LNCaP clone FGC (cell line): ENCODE data around the gene PTPRR.

ENCODE experiments used
- DNase-seq: peaks from one replicate; pipeline ENCODE4 v3.0.0-alpha.2; 2011; ENCODE audit warnings: low read depth
- H3K4me3 ChIP-seq: 2 replicates; pipeline ENCODE4 v1.5.1; 2011; ENCODE audit warnings: mild to moderate bottlenecking, low read depth, low read length, control low read depth
- TF ChIP-seq, protein P1 (sequence below): IDR thresholded peaks from 2 replicates; pipeline ENCODE4 v1.5.1; 2012; ENCODE audit warnings: mild to moderate bottlenecking; ENCODE audit not compliant: control insufficient read depth, insufficient read depth; ENCODE audit errors: extremely low read depth

Gene PTPRR

DNA sequence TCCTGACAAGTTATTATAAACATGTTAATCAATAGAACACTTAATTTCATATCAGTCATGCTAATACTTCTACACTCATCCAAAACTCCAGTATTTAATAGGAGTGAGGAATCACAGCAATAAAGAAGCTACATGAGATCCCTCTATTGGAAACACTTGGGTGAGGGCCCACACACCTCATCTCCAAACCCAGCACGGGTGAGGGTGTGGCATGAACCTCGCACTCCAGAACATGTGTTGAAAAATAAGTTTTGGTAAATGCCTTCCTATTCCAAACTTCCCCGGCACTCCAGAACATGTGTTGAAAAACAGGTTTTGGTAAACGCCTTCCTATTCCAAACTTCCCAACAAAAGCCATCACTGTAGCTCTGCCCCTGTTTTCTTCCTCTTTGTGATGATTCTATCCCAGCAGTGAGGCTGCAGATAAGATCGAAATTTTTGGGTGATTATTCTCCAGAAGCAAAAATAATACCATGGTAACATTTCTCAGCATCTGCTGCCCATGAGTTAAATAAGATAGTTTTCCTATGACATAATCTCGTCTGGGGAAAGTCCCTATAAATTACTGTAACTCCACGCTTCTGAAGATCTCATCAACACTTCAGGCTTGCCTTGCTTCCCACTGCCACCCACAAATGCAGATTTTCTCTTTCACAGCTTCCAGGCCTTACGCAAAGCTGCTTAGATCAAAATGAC is 258.9 kb downstream of the PTPRR start:
- TF ChIP-seq, protein P1, sequence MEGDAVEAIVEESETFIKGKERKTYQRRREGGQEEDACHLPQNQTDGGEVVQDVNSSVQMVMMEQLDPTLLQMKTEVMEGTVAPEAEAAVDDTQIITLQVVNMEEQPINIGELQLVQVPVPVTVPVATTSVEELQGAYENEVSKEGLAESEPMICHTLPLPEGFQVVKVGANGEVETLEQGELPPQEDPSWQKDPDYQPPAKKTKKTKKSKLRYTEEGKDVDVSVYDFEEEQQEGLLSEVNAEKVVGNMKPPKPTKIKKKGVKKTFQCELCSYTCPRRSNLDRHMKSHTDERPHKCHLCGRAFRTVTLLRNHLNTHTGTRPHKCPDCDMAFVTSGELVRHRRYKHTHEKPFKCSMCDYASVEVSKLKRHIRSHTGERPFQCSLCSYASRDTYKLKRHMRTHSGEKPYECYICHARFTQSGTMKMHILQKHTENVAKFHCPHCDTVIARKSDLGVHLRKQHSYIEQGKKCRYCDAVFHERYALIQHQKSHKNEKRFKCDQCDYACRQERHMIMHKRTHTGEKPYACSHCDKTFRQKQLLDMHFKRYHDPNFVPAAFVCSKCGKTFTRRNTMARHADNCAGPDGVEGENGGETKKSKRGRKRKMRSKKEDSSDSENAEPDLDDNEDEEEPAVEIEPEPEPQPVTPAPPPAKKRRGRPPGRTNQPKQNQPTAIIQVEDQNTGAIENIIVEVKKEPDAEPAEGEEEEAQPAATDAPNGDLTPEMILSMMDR: no peak
- H3K4me3 ChIP-seq: no peak overlapping the region
- DNase-seq: no peak

DNA sequence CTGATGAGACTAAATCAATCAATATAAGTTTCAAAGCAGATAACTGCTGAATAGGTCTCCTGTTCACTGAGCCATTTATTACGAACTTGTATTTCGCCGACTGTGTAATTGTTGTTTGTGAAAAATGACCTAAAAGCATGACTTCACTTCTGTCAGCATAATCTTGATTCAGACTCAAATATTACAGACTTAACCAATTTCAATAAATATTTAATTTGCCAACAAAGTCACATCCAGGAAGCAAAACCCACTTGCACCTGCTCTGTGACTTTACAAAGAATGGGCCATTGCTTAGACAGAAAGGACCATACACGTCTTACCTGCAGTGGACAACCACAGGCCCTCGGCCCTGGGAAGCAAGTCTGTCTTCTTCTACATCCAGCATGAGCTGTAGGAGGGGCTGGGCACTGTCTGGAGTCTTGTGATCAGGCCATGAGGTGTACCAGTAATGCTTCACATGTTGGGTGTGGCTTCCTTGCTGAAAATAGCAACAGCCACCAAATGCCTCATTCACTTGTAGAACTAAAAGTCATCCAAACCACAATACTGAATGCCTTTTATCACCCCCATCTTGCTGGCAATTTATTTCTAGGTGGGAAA is 259.8 kb downstream of the PTPRR start:
- no peak for DNase-seq
- no peak overlapping the region for H3K4me3 ChIP-seq
- TF ChIP-seq, protein P1: no peak

DNA sequence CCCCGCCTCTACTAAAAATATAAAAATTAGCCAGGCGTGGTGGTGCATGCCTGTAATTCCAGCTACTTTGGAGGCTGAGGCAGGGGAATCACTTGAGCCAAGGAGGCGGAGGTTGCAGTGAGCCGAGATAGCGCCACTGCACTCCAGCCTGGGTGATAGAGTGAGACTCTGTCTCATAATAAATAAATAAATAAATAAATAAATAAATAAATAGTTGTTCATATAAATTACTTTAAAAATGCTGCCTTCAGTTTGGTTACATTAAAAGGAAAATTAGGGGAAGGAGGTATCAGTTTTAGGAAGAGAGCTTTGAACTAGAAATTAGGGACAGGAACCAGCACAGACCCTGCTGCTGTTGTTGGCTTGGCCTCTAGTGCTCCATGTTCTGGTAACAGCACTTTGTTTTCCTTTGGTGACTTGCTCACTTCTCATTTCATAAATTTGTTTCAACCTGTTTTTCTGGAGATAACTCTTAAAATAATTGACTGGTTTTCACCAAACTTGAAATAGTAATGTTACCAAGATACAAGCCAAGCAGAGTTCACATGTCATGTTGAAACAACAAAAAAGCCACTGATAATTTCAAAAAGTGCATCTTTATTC is 260.4 kb downstream of the PTPRR start:
- H3K4me3 ChIP-seq: no peak overlapping the region
- no peak for DNase-seq
- TF ChIP-seq, protein P1: no peak

DNA sequence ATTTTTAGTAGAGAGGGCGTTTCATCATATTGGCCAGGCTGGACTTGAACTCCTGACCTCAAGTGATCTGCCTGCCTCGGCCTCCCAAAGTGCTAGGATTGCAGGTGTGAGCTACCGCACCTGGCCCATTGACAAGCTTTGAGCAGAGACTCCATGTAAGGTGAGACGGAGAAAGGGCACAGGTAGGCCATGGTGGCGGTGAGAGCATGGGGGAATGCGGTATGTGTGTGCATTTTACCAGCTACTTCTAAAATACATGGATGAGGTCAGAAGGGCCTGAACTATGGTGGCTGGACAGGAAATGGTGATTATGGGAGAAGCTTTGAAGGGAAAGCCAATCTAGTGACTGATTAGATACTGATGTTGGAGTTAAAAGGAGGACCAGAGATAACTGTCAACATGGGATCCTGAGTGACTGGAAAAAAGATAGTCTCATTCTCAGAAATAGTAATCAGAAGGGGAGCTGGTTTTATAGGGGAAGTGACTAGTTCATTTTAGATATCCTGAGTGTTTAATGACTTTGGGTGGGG is 261.4 kb downstream of the PTPRR start:
- TF ChIP-seq, protein P1: no peak
- no peak for DNase-seq
- no peak overlapping the region for H3K4me3 ChIP-seq

DNA sequence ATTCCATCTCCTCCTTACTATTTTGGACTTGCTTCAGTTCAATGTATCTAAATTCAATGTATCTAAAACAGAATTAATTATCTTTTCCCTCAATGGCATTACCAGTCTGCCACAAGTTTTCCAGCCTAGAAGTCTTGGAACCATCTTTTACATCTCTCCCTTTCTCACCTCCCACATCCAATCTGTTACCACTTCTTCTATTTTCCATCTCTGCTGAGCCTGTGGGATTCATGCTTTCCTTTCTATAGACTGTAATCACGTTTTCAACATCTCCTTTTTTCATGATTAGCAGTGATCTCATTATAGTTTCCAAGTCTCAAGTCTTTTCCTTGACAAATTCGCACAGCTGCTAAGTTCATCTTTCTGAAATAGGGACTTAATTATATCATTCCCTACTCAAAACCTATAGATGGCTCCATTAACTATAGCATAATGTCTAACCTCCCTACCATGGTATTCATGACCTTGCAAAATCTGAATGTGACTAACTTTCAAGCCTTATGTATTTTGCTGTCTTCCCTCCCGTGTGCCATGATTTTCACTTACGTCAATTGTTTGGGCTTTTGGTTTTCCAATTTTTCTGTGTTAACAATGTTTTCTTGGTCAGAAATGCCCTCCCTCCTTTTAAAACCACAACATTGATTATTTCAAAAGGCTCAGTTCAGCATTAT is 262.8 kb downstream of the PTPRR start:
- H3K4me3 ChIP-seq: no peak overlapping the region
- no peak for DNase-seq
- TF ChIP-seq, protein P1: no peak

DNA sequence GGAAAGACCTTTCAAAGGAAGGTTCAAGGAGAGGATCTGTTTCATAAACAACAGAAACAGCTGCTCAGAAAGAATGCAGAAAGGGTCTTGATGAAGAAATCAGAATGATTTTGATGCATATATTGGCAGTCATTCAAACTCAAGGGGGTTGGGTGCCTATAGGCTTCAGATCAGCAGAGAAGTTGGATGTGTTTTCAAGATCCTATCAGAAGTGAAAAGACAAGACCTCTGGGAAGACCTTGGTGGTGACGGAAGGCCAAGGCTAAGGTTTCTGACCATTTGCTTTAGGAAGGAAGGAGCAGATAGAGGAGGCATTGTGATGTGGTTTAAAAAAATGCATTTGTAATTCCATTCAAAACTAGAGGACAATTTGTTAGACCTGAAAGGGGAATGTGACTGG is 268.1 kb downstream of the PTPRR start:
- no peak for DNase-seq
- no peak overlapping the region for H3K4me3 ChIP-seq
- TF ChIP-seq, protein P1: no peak
